HCT116 (cell line): ENCODE data around the gene PANK3. TPM values are rescaled to one million over a fixed set of nuclear protein-coding genes. Genes with fewer than 3 reads are reported as not detected.
A peak's percentile ranks its signal among the peaks of the same experiment; 100 is the strongest.

Source experiments
- ATAC-seq: fragments of 200-7000 bp; cut with Tn5 transposase; 2 replicates; pipeline ENCODE4 v1.9.1; 2020; ENCODE audit warnings: mild to moderate bottlenecking, moderate library complexity
- BruUV-seq: library from RNA; stranded (reverse); fragments of 400-500 nt; replicated peaks from 2 replicates; lab custom pipeline; 2021; lab: Mats Ljungman, UMichigan
- CTCF ChIA-PET: fragments of 300-600 bp; sonication (Branson Sonifier 250); formaldehyde crosslinking; loops from one replicate; lab custom pipeline; 2021; ENCODE audit warnings: antibody characterized with exemption; lab: Charles Lee
- POLR2A ChIA-PET: fragments of 300-600, 350-600 bp; sonication (Branson Sonifier 250); formaldehyde crosslinking; loops from one replicate; lab custom pipeline; 2021; ENCODE audit warnings: antibody characterized with exemption; lab: Charles Lee
- RAD21 ChIA-PET, 2 experiments: fragments of 300-600 bp; sonication (Branson Sonifier 250); formaldehyde crosslinking; loops; one replicate each; lab custom pipeline; 2023; ENCODE audit warnings: low total read pairs in 2 of 2; ENCODE audit not compliant: uncharacterized antibody in 2 of 2, unreplicated experiment in 2 of 2, low non-redundant PET in 1 of 2; lab: Charles Lee
- DNase-seq: peaks from one replicate; pipeline ENCODE4 v3.0.0-alpha.2; 2010; ENCODE audit warnings: low read depth, low spot score
- H2AFZ ChIP-seq: fragments of 200-600 bp; shearing (Covaris generic), sonication (generic); 2 replicates; pipeline ENCODE4 v1.6.1; 2017; ENCODE audit warnings: low read depth, mixed run types, mixed read lengths, antibody characterized with exemption, low read length; ENCODE audit not compliant: poor library complexity, severe bottlenecking
- H3K27ac ChIP-seq: 2 replicates; pipeline ENCODE4 v1.5.1; 2012; ENCODE audit warnings: low read depth, low read length
- H3K27me3 ChIP-seq: fragments of 200-600 bp; sonication (generic); 2 replicates; pipeline ENCODE4 v1.6.1; 2016; ENCODE audit warnings: mixed run types, low read length, mixed read lengths; ENCODE audit not compliant: insufficient read depth
- H3K36me3 ChIP-seq, 2 experiments: fragments of 200-500 bp in 1 of 2; fragments of 200-600 bp in 1 of 2; sonication (Bioruptor generic) in 1 of 2; sonication (generic) in 1 of 2; 2 replicates each; pipeline versions ENCODE4 v1.5.1 to v1.6.1; 2014 to 2016; ENCODE audit warnings: low read length in 2 of 2, inconsistent platforms in 1 of 2, mixed read lengths in 1 of 2, mixed run types in 1 of 2; ENCODE audit not compliant: insufficient read depth in 2 of 2, control insufficient read depth in 1 of 2
- H3K4me1 ChIP-seq, 2 experiments: fragments of 200-600 bp in 1 of 2; sonication (generic) in 1 of 2; 2 replicates each; pipeline versions ENCODE4 v1.5.1 to v1.6.1; 2012 to 2017; ENCODE audit warnings: low read length in 2 of 2, inconsistent platforms in 1 of 2, mild to moderate bottlenecking in 1 of 2, mixed read lengths in 1 of 2, mixed run types in 1 of 2, moderate library complexity in 1 of 2; ENCODE audit not compliant: insufficient read depth in 2 of 2, control insufficient read depth in 1 of 2
- H3K4me2 ChIP-seq: fragments of 200-600 bp; sonication (generic); 2 replicates; pipeline ENCODE4 v1.6.1; 2017; ENCODE audit warnings: mixed run types, low read length, mixed read lengths
- H3K4me3 ChIP-seq, 2 experiments: fragments of 200-600 bp in 1 of 2; sonication (generic) in 1 of 2; replicated peaks in 1 of 2; 2 replicates each; pipeline ENCODE4 v1.5.1; 2011 to 2016; ENCODE audit warnings: low read length in 2 of 2, control low read depth in 1 of 2, low read depth in 1 of 2, mild to moderate bottlenecking in 1 of 2, mixed read lengths in 1 of 2, mixed run types in 1 of 2
- H3K79me2 ChIP-seq: fragments of 200-600 bp; sonication (generic); 2 replicates; pipeline ENCODE4 v1.6.1; 2017; ENCODE audit warnings: mild to moderate bottlenecking, mixed run types, low read length, moderate library complexity, mixed read lengths; ENCODE audit not compliant: insufficient read depth
- H3K9ac ChIP-seq: fragments of 200-600 bp; sonication (generic); 2 replicates; pipeline ENCODE4 v1.6.1; 2016; ENCODE audit warnings: low read length, mixed read lengths
- H3K9me2 ChIP-seq: fragments of 200-600 bp; sonication (generic), shearing (Covaris generic); 2 replicates; pipeline ENCODE4 v1.6.1; 2017; ENCODE audit warnings: mixed run types, mild to moderate bottlenecking, moderate library complexity; ENCODE audit not compliant: insufficient read depth
- H3K9me3 ChIP-seq, 2 experiments: fragments of 200-500 bp in 1 of 2; fragments of 200-600 bp in 1 of 2; sonication (Bioruptor generic) in 1 of 2; sonication (generic) in 1 of 2; 2 replicates each; pipeline ENCODE4 v1.6.1; 2014 to 2017; ENCODE audit warnings: low read length in 2 of 2, mixed read lengths in 2 of 2, inconsistent platforms in 1 of 2, low read depth in 1 of 2, mild to moderate bottlenecking in 1 of 2, mixed run types in 1 of 2, moderate library complexity in 1 of 2; ENCODE audit not compliant: control insufficient read depth in 1 of 2, insufficient read depth in 1 of 2
- H4K20me1 ChIP-seq: fragments of 200-600 bp; sonication (generic), shearing (Covaris generic); 2 replicates; pipeline ENCODE4 v1.6.1; 2017; ENCODE audit warnings: mixed run types, mild to moderate bottlenecking, moderate library complexity; ENCODE audit not compliant: insufficient read depth
- ATF3 ChIP-seq: IDR thresholded peaks from 2 replicates; pipeline ENCODE4 v1.6.1; 2012
- CBX3 ChIP-seq: IDR thresholded peaks from 2 replicates; pipeline ENCODE4 v1.6.1; 2012; ENCODE audit warnings: low read depth
- CEBPB ChIP-seq: IDR thresholded peaks from 2 replicates; pipeline ENCODE4 v1.6.1; 2012; ENCODE audit warnings: low read depth
- EGR1 ChIP-seq: IDR thresholded peaks from 2 replicates; pipeline ENCODE4 v1.6.1; 2012; ENCODE audit warnings: low read depth
- ELF1 ChIP-seq: IDR thresholded peaks from 2 replicates; pipeline ENCODE4 v1.6.1; 2012; ENCODE audit warnings: low read depth, borderline replicate concordance
- EZH2 ChIP-seq: fragments of 200-600 bp; sonication (generic); IDR thresholded peaks from 2 replicates; pipeline ENCODE4 v1.6.1; 2017; ENCODE audit warnings: antibody characterized with exemption, mixed run types
- EZH2phosphoT487 ChIP-seq: fragments of 200-600 bp; IDR thresholded peaks from 2 replicates; pipeline ENCODE4 v1.6.1; 2018; ENCODE audit warnings: antibody characterized with exemption, borderline replicate concordance
- FOSL1 ChIP-seq: IDR thresholded peaks from 2 replicates; pipeline ENCODE4 v1.6.1; 2012; ENCODE audit warnings: low read depth
- MAX ChIP-seq: IDR thresholded peaks from 2 replicates; pipeline ENCODE4 v1.6.1; 2012
- POLR2AphosphoS5 ChIP-seq: IDR thresholded peaks from 2 replicates; pipeline ENCODE4 v1.6.1; 2011; ENCODE audit warnings: mild to moderate bottlenecking, low read depth, low read length, moderate library complexity
- RAD21 ChIP-seq: IDR thresholded peaks from 2 replicates; pipeline ENCODE4 v1.6.1; 2012; ENCODE audit warnings: low read depth, mild to moderate bottlenecking
- SIN3A ChIP-seq: IDR thresholded peaks from 2 replicates; pipeline ENCODE4 v1.6.1; 2012; ENCODE audit warnings: low read depth
- SP1 ChIP-seq: IDR thresholded peaks from 2 replicates; pipeline ENCODE4 v1.6.1; 2012; ENCODE audit warnings: low read depth
- SRF ChIP-seq: IDR thresholded peaks from 2 replicates; pipeline ENCODE4 v1.6.1; 2012; ENCODE audit warnings: low read depth
- YY1 ChIP-seq: IDR thresholded peaks from 2 replicates; pipeline ENCODE4 v1.6.1; 2011; ENCODE audit warnings: low read length, low read depth, moderate library complexity, mild to moderate bottlenecking; ENCODE audit not compliant: insufficient replicate concordance; ENCODE audit errors: extremely low read depth
- ZBTB33 ChIP-seq: IDR thresholded peaks from 2 replicates; pipeline ENCODE4 v1.6.1; 2011; ENCODE audit warnings: mild to moderate bottlenecking, low read length, moderate library complexity; ENCODE audit not compliant: insufficient replicate concordance; ENCODE audit errors: extremely low read depth
- ZFX ChIP-seq: fragments of 450-650 bp; IDR thresholded peaks from 2 replicates; pipeline ENCODE4 v1.6.1; 2017
- intact Hi-C: fragments of 100-400 bp; cut with micrococcal nuclease; formaldehyde crosslinking; loops from 2 replicates; pipeline ENCODE4 v1.10.0; 2022
- total RNA-seq: library from RNA; stranded (reverse); gene quantifications from one replicate; pipeline ENCODE4 v1.2.1, GENCODE V29; 2021; ENCODE audit not compliant: unreplicated experiment

Gene PANK3
- total RNA-seq, 1 experiment from 2014 or later: 56.5 TPM

GRCh38 chr5:168563959-168564358 lies 15.2 kb downstream of the PANK3 start:
- CTCF ChIA-PET: no interaction called here
- H3K27me3 ChIP-seq: no peaks in the 10 kb centered on the region
- intact Hi-C loops: no loop called here
- BruUV-seq: TSS peak; percentile 2
- H2AFZ ChIP-seq: no peak overlapping the region
- peaks cover 38 to 39% of the 10 kb centered on the region in 2 experiments for H3K36me3 ChIP-seq
- peaks cover 56% of the 10 kb centered on the region for H3K79me2 ChIP-seq
- no peak for ATAC-seq
- RAD21 ChIA-PET: no interaction called here
- no peak overlapping the region for H3K4me2 ChIP-seq
- no peak overlapping the region for H3K9ac ChIP-seq
- no peak overlapping the region for H3K27ac ChIP-seq
- H3K4me1 ChIP-seq: no peaks in the 10 kb centered on the region
- no peak for DNase-seq
- POLR2A ChIA-PET: no interaction called here
- TF ChIP-seq SP1 (no peak), POLR2AphosphoS5 (no peak), SIN3A (no peak), EZH2phosphoT487 (no peak)
- no peaks in the 10 kb centered on the region for H3K9me3 ChIP-seq
- no peaks in the 10 kb centered on the region for H3K9me2 ChIP-seq
- H4K20me1 ChIP-seq: no peaks in the 10 kb centered on the region; the same call in 1 of the 2 replicates
- H3K4me3 ChIP-seq: no peak overlapping the region

GRCh38 chr5:168562279-168562678 lies 16.9 kb downstream of the PANK3 start:
- no peak overlapping the region for H3K27ac ChIP-seq
- no peak overlapping the region for H3K9ac ChIP-seq
- no peaks in the 10 kb centered on the region for H3K27me3 ChIP-seq
- no peak overlapping the region for H2AFZ ChIP-seq
- H3K4me2 ChIP-seq: no peak overlapping the region
- no peak for DNase-seq
- no peak overlapping the region for H3K4me3 ChIP-seq
- RAD21 ChIA-PET: no interaction called here
- H3K9me3 ChIP-seq: no peaks in the 10 kb centered on the region
- intact Hi-C loops: no loop called here
- peaks cover 39% of the 10 kb centered on the region for H3K79me2 ChIP-seq
- no TSS peak for BruUV-seq
- CTCF ChIA-PET: no interaction called here
- no peaks in the 10 kb centered on the region for H3K4me1 ChIP-seq
- POLR2A ChIA-PET: no interaction called here
- no peaks in the 10 kb centered on the region for H4K20me1 ChIP-seq
- H3K36me3 ChIP-seq: peaks cover 32 to 39% of the 10 kb centered on the region in 2 experiments
- no peak for ATAC-seq
- H3K9me2 ChIP-seq: no peaks in the 10 kb centered on the region
- TF ChIP-seq SRF: no peak
- TF ChIP-seq ELF1: no peak
- TF ChIP-seq EGR1: no peak
- TF ChIP-seq FOSL1: no peak
- no peak for TF ChIP-seq ZBTB33
- TF ChIP-seq RAD21: no peak
- no peak for TF ChIP-seq ATF3
- TF ChIP-seq YY1: no peak
- no peak for TF ChIP-seq ZFX
- no peak for TF ChIP-seq MAX
- no peak for TF ChIP-seq CEBPB
- TF ChIP-seq CBX3: no peak
- no peak for TF ChIP-seq EZH2
- TF ChIP-seq EZH2phosphoT487: no peak
